Stimulated activated CD4-positive, alpha-beta T cell treated with anti-CD3 and anti-CD28 coated beads, Interleukin-15, amount 100 ng/mL, for 24 hours (primary cell): ENCODE results near the gene RASSF9.

Experiments
- DNase-seq: peaks from one replicate; pipeline ENCODE4 v3.0.0-alpha.2; 2020

RASSF9 gene

DNA sequence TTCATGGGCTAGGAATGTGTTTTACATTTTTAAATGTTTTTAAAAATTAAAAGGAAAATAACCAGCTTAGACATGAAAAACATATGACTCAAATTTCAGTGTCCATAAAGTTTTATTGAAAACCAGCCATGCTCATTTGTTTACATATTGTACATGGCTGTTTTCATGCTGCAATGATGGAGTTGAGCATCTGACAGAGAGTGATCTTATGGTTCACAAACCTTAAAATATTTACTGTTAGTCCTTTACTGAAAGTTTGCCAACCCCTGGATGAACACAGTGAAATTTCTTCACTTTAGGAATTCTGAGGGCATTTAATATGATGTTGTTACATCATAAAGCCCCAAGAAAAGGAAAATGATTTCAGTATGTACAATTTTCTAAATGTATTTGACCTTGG is 16.1 kb downstream of the RASSF9 start:
- DNase-seq, result no peak

GRCh38 chr12:85814741-85815140 is 21.5 kb downstream of the RASSF9 start:
- no peak for DNase-seq

- no peak for DNase-seq
Observed at GRCh38 chr12:85814071-85814470, 22.1 kb downstream of the RASSF9 start.

DNA sequence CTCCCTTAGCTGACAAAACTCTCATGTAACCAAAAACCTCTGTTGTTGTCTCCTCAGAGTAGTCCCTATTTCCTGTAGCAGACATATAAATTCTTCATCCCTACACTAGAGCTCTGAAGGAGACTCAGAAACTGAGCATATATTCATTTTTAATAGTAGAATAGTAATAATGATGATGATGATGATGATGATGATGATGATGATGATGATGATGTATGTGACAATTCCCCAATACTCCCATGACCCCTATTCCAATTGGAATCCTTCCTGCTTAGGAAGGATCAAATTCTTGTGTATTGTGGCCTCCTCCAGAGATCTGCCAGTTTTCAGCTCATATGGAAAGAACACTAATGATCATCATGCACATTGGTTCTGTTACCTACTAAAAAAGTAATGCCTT is 26.7 kb downstream of the RASSF9 start:
- DNase-seq, result no peak

- DNase-seq, result no peak
Observed at GRCh38 chr12:85807730-85808129, 28.5 kb downstream of the RASSF9 start.

- no peak for DNase-seq
Observed at GRCh38 chr12:85805654-85806053, 30.6 kb downstream of the RASSF9 start.

DNA sequence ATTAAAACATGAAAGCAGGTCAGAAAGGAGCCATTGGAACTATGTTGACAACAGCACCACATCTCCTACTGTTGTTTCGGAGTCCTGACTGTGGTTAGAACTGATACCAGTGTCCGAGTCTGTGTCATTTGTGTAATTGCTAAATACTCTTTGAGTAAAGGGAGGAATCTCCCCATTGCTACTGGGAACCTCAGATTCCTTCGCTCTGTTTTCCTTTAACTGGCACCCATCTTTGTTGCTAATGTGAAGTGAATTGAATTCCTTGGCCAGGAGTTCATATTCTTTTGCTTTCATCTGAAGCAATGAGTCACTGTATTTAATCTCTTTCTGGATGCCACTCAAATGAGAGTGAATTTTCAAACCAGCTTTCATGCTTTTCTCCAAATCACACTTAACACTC is 31.5 kb downstream of the RASSF9 start:
- DNase-seq, result no peak

DNA sequence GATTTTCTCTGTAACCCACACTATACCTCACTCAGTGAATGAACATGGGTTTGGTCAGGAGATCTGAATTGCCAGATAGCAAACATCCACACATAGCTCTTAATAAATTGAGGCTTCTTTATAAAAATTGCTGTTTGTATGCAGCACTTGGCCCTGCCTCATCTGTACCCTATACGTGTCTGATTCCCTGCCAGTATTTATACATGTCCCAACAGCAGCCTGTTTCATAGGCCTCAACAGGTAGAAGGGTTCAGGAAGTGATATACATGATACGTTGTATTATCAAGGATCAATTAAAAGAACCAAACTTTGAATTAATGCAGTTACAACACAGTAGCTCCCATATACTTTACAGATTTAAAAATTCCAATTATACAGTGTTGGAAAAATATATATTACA is 32.3 kb downstream of the RASSF9 start:
- no peak for DNase-seq

GRCh38 chr12:85803231-85803630 is 33.0 kb downstream of the RASSF9 start:
- no peak for DNase-seq

GRCh38 chr12:85798122-85798521 is 38.1 kb downstream of the RASSF9 start:
- DNase-seq, result no peak

- DNase-seq, result no peak
Observed at GRCh38 chr12:85796001-85796400, 40.2 kb downstream of the RASSF9 start.

- DNase-seq, result no peak
Observed at GRCh38 chr12:85794531-85794930, 41.7 kb downstream of the RASSF9 start.

GRCh38 chr12:85784096-85784720 is 52.0 kb downstream of the RASSF9 start:
- no peak for DNase-seq

GRCh38 chr12:85782711-85783110 is 53.5 kb downstream of the RASSF9 start:
- no peak for DNase-seq

DNA sequence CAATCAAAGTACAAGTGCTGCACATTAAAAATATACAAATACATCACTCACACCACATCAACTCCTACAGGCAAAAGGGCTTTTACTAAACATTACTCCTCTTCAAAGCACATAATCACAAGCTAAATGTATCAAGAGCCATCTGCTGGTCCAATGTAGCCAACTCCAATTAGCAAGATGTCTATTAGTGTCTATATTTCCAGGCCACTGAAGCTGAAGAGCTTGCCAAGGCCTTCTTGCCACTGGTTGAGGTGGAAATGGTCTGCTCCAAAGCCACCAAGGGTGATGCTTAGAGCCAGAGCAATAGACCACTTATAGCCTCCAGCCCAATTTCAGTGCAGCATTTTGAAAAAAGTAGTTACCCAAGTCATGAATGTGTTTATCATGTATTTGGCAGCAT is 54.4 kb downstream of the RASSF9 start:
- no peak for DNase-seq

GRCh38 chr12:85779768-85780167 is 56.4 kb downstream of the RASSF9 start:
- DNase-seq, result no peak

DNA sequence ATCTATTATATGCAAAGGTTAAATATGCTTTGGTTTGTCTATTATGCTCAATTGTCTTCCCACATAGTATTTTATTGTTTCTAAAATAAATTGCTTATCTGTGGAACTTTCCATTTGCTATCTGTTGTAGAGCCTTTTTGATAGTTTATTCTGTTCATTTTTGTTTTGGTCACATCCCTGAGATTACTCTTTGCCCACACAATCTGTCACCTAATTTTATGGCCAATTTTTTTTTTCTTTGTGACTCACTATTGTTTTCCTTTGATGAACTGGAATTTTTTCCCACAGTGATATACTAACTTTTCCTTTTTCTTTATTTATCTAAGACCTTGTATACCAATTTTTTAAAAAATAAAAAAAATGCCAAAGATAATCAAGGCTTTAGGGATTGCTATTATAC is 61.1 kb downstream of the RASSF9 start:
- no peak for DNase-seq

DNA sequence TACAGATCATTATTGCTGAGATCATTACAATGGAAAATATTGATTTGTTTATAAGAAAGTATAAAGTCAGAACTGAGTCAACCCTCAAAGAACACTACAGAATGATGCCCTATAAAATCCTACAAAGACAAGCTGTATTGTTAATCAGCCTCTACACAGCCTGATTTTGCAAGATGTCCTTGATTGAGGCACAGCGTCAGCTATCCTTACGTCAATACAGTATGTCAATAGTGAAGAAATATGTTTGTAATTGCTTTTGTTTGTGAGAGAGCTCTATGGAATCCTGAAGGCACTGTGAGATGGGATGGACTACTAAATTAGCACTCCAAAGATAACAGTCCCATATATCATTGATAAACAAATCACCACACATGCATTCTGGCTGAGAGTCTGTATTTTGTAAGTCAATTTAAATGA is 70.7 kb downstream of the RASSF9 start:
- DNase-seq, result no peak

DNA sequence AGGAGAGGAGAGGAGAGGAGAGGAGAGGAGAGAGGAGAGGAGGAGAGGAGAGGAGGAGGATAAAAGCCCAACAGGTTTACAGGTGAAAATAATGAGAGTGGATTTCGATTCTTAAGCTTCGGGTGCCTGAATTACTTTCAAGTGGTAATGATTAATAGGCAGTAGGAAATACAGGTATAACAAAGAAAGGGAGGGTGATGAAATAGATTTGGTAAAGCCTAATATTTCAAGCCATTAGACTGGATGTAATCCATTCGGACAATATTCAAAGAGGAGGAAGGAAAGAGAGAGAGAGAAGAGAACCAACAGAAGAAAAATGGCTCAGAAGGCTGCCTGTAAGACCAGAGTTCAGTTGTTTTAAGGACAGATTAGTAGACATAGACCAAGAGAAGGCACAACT is 76.6 kb downstream of the RASSF9 start:
- DNase-seq, result no peak

DNA sequence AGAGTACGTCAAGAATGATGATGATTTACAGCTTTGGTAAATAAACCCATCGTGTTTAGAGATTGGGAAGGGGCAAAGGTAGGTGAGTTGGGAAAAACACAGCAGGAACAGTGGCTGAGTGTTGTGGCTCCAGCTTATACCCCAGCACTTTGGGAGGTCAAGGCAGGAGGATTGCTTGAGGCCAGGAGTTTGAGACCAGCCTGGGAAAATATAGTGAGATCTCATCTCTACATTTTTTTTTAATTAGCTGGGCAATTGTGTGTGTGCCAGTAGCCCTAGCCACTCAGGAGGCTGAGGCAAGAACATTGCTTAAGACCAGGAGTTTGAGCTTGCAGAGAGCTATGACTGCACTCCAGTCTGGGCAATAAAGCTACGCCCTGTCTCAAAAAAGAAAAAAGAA is 77.1 kb downstream of the RASSF9 start:
- no peak for DNase-seq

- no peak for DNase-seq
Observed at GRCh38 chr12:85755760-85756159, 80.4 kb downstream of the RASSF9 start.
